Breast epithelium (tissue), 3 donors: ENCODE measurements around the gene PDE6C.

Experiments
- POLR2A ChIP-seq: fragments of 450-650 bp; IDR thresholded peaks from one replicate; pipeline ENCODE4 v1.6.1; 2016; ENCODE audit warnings: antibody characterized with exemption, mild to moderate bottlenecking, moderate library complexity
- POLR2AphosphoS5 ChIP-seq, 3 donors: sonication (generic); formaldehyde crosslinking; IDR thresholded peaks; one replicate each; pipeline ENCODE4 v1.6.1; 2017; ENCODE audit warnings: antibody characterized with exemption in 3 of 3
- TF ChIP-seq, protein P1 (sequence below), 3 donors: fragments of 450-650 bp; IDR thresholded peaks; one replicate each; pipeline ENCODE4 v1.5.1; 2016 to 2017; ENCODE audit warnings: antibody characterized with exemption in 3 of 3, mild to moderate bottlenecking in 3 of 3, moderate library complexity in 3 of 3

DNA sequence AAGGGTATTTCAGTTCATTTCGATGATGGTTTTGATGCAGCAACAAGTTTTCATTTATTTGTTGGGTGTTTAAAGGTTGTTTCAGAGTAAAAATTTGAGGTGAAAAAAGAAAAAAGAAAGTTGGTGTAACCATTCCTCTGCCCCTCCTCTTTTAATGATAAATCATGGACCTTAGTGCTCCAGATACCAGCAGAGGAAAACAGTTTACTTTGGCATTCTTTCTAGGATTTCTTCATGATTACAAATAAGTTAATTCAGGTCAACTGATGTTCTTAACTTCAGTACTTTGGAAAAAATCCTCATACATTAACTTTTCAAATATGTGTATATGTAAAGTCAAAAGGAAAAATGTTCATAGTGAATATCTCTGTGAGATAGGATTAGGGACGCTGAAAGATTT lies 9.3 kb upstream of the PDE6C start:
- TF ChIP-seq POLR2AphosphoS5 (IDR thresholded peaks at IDR 0.05): no peak
- TF ChIP-seq POLR2A: no peak
- TF ChIP-seq, protein P1, sequence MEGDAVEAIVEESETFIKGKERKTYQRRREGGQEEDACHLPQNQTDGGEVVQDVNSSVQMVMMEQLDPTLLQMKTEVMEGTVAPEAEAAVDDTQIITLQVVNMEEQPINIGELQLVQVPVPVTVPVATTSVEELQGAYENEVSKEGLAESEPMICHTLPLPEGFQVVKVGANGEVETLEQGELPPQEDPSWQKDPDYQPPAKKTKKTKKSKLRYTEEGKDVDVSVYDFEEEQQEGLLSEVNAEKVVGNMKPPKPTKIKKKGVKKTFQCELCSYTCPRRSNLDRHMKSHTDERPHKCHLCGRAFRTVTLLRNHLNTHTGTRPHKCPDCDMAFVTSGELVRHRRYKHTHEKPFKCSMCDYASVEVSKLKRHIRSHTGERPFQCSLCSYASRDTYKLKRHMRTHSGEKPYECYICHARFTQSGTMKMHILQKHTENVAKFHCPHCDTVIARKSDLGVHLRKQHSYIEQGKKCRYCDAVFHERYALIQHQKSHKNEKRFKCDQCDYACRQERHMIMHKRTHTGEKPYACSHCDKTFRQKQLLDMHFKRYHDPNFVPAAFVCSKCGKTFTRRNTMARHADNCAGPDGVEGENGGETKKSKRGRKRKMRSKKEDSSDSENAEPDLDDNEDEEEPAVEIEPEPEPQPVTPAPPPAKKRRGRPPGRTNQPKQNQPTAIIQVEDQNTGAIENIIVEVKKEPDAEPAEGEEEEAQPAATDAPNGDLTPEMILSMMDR (IDR thresholded peaks at IDR 0.05): no peak
